ENCODE data around the gene TBX4. TPM values are rescaled to one million over a fixed set of nuclear protein-coding genes. Genes with fewer than 3 reads are reported as not detected.

TBX4 gene
- total RNA-seq, 4 donors from 2014 or later: not detected

DNA sequence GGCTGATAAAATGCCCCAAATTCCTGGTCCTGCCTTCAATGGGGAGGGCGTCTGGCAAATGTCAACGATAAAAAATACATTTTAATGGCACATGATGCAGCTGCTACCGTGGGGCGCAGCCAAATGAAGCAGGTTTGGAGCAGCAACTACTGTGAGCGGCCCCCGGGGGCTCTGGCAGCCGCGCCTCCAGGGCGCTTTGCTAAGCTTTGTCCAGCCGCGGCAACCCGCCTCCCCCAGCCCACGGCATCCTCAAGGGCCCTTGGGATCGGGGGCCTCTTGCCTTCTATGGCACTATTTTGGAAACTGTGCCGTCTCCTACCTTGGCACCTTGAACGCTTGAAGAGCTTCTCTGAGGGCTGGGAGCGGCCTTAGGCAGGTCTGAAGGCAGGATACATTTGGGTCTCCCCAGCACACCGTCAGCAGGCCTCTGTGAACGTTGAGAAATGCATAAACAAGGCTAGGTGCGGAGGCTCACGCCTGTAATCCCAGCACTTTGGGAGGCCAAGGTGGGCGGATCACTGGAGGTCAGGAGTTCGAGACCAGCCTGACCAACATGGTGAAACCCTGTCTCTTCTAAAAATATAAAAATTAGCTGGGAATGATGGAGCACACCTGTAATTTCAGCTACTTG, 25.1 kb downstream of the TBX4 start:
- DNase-seq (ENCODE audit: low spot score) (no peak), ATAC-seq (ENCODE audit: low FRiP score) (no peak)
- TF ChIP-seq, protein P1, sequence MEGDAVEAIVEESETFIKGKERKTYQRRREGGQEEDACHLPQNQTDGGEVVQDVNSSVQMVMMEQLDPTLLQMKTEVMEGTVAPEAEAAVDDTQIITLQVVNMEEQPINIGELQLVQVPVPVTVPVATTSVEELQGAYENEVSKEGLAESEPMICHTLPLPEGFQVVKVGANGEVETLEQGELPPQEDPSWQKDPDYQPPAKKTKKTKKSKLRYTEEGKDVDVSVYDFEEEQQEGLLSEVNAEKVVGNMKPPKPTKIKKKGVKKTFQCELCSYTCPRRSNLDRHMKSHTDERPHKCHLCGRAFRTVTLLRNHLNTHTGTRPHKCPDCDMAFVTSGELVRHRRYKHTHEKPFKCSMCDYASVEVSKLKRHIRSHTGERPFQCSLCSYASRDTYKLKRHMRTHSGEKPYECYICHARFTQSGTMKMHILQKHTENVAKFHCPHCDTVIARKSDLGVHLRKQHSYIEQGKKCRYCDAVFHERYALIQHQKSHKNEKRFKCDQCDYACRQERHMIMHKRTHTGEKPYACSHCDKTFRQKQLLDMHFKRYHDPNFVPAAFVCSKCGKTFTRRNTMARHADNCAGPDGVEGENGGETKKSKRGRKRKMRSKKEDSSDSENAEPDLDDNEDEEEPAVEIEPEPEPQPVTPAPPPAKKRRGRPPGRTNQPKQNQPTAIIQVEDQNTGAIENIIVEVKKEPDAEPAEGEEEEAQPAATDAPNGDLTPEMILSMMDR (IDR thresholded peaks at IDR 0.05): no peak

DNA sequence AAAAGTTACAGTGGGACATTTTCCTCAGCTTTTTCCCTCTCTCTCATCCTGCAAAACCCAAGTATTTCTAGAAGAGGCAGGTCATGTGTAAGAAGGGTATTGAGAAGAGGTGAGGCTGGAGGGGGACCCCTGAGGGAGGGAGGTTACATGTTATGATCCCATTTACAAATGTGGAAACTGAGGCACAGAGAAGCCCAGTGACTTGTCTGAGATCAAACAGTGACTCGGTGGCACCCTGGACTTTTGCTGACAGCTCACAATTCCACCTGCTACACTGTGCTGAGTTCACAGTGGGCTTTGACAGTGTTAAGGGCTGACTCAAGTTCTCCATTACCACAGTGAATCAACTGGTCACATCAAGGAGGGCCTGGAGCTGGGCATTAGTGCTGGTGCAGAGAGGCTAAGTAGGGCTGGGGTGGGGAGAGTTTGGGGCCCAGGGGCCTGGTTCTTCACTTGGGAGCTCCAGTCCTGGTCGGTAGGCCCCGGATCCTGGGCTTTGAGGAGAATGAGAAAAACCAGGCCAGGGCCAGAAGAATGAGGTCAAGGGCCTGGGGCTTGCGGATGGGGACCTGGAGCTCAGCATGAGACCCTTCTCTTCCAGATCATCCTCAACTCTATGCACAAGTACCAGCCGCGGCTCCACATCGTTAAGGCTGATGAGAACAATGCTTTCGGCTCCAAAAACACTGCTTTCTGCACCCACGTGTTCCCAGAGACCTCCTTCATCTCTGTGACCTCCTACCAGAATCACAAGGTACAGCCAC, 26.0 kb downstream of the TBX4 start:
- TF ChIP-seq, protein P1 (IDR thresholded peaks at IDR 0.05): no peak
- DNase-seq (ENCODE audit: low spot score) (no peak), ATAC-seq (ENCODE audit: low FRiP score) (no peak)

DNA sequence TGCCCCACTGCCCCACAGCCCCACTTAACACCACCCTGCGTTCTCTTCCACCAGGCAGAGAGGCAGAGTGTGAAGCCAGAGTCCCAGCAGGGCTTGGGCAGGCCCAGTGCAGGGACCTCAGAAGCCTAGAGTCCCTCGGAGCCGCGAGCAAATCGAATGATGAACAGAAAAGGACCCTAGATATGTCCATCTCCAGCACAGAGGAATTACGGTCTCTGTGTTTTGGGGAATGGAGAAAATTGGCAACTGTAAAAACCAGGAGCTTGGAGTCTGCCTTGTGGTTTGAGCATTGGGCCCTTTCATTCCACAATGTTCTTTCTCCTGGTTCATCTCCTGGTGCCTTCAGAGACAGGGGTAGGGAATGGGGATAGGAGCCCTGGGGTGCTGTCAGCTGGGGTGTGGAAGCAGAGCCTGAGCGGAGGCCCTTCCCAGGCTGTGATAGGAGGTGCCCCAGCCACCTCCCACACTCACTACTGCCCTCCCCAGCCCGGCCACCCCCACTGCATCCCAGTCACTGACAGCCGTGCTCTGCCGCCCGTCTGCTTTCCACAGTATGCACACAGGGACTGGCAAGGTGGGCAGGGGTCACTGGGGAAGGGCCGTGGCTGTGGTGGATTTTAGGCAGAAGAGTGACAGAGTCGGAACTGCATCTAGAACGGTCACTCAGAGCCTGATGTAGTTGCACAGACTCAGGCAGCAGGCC, 26.7 kb downstream of the TBX4 start:
- no peak for DNase-seq (ENCODE audit: low spot score)
- TF ChIP-seq, protein P1 (IDR thresholded peaks at IDR 0.05): no peak
- ATAC-seq (ENCODE audit: low FRiP score): no peak

DNA sequence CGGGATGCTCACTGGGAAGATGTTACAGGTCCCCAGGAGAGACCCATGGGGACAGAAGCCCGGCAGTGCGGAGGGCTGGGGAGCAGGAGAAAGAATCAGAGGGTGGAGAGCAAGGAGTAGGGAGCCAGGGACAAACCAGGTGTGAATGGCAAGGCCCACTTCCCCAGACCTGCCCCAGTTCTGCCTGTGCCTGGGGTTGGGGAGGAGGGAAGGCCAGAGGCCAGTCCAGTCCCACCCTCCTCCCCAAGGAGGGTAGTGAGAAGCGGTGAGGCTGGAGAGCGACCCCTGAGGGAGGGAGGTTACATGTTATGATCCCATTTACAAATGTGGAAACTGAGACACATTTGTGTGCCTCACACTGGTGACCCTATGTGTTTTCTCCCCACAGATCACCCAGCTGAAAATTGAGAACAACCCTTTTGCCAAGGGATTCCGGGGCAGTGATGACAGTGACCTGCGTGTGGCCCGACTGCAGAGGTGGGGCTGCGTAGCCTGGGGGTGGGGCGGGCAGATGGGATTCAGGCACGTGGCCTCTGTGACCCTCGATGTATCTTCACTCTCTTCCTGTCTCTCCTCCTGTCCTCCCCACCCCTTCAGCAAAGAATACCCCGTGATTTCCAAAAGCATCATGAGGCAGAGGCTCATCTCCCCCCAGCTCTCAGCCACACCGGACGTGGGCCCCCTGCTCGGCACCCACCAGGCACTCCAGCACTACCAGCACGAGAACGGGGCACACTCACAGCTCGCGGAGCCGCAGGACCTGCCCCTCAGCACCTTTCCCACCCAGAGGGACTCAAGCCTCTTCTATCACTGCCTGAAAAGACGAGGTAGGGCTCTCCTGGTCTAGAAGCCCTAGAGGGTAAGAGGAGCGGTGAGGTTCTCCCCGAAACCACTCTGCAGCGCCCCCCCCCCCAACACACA, 27.5 kb downstream of the TBX4 start:
- ATAC-seq (ENCODE audit: low FRiP score): no peak
- no peak for DNase-seq (ENCODE audit: low spot score)
- TF ChIP-seq, protein P1 (IDR thresholded peaks at IDR 0.05): no peak

DNA sequence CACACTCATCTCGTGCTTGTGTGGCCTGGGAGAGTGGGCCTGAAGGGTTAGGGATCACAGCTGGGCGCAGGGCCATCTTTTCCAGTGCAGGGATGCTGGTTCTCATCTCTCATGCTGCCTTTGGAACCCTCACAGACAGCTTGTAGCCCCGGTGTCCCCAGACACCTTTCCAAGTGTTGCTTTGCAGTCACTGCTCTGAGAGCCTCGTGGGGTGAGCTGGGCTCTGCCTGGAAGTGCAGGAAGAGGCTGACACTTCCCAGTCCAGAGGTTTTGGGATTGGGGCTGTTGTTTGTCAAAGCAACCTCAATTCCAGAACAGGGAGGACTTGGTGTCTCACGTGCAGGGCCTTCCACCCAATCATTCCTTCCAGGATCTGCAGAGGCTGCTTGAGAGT, 28.2 kb downstream of the TBX4 start:
- TF ChIP-seq, protein P1 (IDR thresholded peaks at IDR 0.05): no peak
- ATAC-seq (ENCODE audit: low FRiP score) (no peak), DNase-seq (ENCODE audit: low spot score) (no peak)

DNA sequence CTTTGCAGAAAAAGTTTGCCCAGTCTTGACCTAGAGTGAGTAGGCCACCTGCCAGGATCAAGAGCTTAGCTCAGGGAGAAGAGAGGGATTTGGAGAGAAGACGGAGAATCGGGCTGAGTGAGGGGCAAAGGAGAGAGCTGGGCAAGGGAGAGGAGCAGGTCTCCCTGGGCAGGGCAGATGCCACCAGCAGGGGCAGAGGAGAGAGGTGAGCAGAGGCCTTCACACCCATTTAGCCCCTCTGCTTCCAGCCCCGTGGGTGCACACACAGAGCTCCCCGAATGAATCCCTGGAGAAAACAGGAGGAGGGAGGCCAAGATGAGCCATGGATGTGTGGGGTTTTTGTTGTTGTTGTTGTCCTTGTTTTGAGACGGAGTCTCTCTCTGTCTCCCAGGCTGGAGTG, 29.2 kb downstream of the TBX4 start:
- TF ChIP-seq, protein P1 (IDR thresholded peaks at IDR 0.05): no peak
- no peak for ATAC-seq (ENCODE audit: low FRiP score)

More for the DNA sequence above, 29.2 kb downstream of the TBX4 start:
- DNase-seq (ENCODE audit: low spot score): no peak
